GM21360 (cell line): Measurements from ENCODE around the gene VASN.
A peak's percentile ranks its signal among the peaks of the same experiment; 100 is the strongest.
"Not testable (repeated sequence)": the region's sequence is repeated elsewhere in the genome, so short reads cannot be mapped to it uniquely, and the experiment has no call there.

Source experiments
- ATAC-seq: cut with Tn5 transposase; IDR thresholded peaks from one replicate; pipeline ENCODE4 v1.9.1; 2021; ENCODE audit warnings: mild to moderate bottlenecking, moderate library complexity; ENCODE audit not compliant: unreplicated experiment

VASN gene

DNA sequence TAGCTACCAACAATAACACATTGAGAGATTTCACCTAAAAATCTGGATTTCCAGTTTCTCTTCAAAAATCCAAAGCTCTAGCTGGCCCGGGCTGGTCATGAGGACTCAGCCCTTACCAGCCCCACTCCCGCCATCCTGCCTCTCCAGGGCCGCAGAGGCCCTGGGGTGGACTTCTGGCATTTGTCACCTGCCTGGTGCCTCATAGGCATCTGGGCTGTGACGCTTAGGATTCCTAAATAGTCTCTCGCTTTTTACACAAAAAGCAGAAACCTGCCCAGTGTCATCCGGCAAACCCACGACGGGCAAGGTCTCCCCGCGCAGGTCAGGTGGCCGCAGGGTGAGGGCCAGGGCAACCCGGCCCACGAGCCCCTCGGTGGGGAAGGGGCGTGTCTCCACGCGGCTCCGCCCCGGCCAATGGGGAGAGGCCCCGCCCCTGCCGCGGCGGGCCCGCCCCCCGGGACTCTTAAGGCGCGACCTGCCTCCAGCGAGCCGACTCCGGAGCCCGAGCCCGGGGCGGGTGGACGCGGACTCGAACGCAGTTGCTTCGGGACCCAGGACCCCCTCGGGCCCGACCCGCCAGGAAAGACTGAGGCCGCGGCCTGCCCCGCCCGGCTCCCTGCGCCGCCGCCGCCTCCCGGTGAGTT lies at the start of gene VASN:
VASN (plus strand) TSS at position 492 of the 644 bp plus-strand sequence. CDS start 9,030 bp downstream, outside the sequence.
- peak; percentile 50 for ATAC-seq

DNA sequence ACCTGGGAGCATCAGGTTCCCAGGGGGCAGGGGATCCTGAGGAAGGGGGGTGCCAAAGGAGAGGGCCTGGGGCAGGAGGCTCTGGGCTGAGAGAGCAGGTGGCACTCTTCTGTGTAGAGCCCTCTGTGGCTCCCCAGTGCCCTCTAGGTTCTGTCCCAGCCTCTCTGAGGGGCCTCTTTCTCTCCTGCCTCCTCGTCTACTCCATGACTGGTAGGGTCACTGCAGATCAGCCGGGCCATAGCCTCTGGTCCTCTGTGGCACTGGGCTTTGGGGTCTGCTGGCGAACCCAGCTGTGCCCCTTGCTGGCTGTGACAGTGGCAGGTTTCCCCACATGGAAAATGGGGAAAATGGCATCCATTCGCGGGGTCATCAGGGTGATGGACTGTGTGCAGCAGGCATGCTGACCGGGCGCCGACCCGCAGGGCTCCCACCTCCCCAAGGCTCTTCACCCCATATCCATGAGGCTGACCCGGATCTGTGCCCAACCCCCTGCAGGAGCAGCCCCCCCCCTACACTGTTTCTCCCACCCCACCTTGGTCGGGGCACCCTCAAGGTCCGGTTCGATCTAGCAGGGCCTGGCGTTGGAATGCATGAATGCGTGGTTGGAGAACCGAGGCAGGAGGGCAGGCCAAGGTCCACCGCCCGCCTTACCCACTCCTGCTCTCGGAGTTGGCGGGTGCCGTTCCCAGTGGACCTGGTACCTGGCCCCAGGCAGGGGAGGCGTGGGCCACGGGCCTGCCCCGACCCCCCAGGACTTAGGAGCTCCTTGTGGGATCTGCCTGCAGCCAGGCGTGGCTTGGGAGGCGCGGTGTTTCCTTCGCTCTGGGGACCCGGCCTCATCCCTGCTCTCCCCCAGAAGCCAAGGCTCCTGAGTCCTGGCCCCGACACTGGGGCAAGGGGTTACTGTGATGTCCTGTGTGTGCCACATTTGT lies 49.3 kb upstream of the VASN start:
- no peak for ATAC-seq

DNA sequence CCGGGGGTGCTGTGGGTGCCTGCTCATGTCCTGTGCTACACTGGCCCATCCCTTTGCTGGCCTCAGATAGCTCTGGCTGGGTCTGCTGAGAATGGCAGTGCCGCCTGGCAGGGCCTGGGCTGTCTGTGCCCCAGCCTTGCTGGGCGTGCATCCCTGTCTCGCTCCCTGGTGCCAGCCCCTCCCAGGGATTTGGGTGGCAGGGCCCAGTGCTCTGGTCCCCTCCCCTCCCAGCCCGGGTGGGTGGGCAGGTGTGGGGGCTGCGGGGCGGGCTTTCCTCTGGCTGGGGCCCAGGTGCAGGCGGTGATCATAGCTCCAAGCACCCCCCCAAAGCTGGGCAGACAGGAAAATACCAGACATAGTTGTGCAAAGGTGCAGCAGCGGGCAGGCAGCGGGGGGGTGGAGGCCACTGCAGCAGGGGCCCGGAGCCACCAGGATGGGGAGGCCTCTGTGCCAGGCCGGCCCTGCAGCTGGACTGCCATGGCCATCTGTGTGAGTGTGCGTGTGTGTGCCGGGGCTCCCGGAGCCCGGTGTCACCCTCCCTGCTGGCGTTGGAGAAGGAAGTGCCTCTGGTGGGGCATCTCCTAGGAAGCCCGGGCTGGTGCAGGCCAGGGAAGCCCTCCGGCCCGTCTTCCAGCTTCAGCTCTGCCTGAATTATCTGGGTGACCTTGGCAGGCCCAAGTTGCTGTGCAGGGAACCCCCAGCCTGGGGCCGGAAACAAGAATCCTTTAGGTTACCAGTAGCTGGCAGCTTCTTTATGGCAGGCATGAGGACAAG lies 48.4 kb upstream of the VASN start:
- no peak for ATAC-seq

DNA sequence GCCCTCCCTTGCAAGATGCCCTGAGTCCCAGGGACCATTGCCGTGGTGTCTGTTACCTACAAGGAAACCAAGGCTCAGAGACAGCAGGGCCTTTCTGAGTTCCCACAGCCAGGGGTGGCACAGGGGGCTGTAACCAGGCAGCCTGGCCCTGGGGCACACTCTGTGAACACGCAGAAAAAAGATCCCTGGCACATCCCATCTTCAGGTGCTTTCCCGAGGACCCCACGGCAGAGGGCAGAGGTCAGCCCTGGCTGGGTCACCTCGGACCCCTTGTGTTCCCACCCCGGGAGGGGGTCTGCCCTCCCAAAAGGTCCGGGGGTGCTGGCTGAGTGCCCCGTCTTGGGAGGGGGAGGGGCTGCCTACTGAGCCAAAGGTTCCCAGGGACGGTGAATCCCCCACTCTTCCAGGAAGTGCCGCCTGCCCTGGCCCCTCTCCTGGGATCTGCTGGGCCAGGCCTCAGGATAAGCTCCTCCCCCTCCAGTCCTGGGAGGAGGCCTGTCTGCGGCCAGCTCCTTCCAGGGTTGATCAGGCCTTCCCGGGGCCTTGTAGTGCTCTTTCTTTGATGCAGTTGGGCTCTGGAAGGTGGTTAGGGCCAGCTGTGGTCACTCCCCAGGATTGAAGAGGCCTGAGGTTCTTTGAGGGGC lies 47.7 kb upstream of the VASN start:
- ATAC-seq: no peak

DNA sequence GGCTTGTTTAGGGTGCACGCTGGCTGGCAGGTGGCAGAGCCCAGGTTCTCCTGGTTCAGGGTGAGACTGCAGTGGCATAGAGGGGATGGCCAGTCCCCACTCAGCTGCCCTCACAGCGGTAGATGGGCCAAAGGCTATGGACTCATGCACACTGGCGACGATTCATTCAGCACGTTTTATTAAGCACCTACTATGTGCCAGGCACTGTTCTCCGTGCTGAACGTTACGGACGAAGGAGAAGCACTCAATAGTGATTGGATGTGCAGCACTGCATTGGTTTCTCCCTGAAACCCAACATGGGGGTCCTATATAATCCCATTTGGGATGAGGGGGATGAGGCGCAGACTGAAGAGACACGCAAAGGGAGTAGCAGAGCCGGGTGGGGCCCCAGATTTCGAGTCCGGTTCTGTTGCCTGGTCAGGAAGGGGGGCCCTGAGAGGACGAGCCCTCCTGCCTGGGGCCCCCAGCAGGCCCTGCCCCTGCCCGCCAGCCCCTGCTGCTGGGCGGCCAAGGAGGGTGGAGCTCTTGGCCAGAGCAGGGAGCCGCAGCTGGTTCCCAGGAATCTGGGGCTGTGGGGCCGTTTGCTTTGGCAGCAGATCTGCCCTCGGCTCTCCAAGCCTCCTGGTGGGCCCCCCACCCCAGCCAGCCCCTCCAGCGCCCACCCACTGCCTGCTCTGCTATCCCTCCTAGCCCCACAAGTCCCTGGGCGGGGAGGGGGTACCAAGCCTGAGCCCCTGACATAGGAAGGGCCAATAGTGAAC lies 47.0 kb upstream of the VASN start:
- no peak for ATAC-seq

DNA sequence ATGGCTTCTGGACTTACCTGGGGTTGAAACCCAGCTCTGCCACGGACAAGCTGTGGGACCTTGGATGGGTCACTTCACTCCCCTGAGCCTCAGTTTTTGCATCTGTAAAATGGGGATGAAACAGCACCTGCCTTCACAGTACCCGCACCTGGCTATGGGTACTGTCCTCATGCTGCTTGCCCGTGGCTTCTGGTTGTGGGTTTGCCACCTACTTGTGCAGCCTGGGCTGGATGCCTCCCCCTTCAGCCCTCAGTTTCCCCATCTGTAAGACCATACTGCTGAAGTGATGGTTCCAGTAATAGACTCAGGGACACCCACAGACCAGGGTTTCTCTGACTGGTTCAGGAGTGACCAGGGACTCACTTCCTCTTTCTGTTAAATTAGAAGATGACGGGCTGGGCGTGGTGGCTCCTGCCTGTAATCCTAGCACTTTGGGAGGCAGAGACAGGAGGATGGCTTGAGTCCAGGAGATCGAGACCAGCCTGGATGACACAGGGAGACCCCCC lies 46.3 kb upstream of the VASN start:
- no peak for ATAC-seq

DNA sequence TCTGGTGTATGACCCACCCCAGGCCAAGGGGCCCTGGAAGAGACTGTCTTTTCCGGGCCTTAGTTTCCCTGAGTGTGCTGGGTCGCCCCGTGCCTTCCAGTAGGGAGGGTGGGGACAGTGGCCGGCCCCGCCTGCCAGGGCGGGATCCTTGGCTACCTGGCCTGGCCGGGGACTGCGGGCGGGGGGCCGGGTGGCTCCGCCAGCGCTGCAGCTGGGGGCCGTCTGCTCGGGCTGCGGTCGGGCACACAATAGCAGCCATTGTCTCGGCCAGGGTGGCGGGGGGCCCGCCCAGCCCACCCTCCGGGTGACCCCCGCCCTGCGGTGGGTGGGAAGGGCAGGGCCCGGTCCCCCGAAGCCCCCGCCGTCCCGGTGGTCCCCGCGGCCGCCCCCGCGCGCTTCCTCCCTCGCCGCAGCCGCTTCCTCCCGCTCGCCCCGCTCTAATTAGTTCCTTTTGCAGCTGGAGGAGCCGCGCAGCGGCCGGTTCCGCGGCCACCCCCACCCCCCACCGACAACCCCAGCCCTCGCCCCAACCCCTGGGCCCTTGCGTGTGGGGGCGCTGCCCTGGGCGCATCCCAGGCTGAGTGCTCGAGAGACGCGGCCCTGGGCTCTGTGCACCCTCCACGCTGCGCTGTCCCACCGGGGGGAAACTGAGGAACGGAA lies 44.1 kb upstream of the VASN start:
- no peak for ATAC-seq

DNA sequence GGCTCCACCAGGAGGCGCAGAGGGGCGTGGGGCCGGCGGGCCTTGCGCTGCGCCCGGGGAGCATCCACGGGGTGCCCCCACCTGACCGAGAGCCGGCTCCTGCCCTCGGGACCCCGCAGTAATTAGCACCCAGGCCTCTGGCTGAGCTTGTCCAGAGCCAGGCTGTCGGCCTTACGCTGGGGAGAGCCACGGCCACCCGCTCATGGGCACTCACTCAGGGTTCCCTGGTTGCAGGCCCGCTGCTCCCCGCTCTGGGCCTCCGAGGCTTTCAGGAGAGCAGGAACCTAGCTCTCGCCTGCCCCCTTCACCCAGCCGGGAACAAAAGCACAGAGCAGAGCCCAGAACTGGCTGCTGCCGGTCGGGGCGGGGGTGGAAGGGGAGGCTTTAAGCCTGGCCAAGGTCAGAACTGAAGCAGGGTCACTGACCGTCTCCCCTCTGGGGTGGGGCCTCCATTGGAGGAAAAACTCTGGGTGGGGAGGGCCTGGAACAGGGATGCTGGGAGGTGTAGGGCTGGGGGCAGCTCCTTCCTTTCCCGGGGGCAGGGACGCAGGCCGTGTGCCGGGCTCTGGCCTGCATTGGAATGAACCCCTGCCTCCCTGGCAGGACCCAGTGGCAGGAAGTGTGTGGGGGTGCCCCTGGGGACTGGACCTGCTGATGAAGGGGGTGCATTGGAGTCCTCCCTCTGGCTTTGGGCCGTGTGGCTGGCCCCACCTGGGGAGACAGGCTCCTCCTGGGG lies 43.4 kb upstream of the VASN start:
- ATAC-seq: no peak

DNA sequence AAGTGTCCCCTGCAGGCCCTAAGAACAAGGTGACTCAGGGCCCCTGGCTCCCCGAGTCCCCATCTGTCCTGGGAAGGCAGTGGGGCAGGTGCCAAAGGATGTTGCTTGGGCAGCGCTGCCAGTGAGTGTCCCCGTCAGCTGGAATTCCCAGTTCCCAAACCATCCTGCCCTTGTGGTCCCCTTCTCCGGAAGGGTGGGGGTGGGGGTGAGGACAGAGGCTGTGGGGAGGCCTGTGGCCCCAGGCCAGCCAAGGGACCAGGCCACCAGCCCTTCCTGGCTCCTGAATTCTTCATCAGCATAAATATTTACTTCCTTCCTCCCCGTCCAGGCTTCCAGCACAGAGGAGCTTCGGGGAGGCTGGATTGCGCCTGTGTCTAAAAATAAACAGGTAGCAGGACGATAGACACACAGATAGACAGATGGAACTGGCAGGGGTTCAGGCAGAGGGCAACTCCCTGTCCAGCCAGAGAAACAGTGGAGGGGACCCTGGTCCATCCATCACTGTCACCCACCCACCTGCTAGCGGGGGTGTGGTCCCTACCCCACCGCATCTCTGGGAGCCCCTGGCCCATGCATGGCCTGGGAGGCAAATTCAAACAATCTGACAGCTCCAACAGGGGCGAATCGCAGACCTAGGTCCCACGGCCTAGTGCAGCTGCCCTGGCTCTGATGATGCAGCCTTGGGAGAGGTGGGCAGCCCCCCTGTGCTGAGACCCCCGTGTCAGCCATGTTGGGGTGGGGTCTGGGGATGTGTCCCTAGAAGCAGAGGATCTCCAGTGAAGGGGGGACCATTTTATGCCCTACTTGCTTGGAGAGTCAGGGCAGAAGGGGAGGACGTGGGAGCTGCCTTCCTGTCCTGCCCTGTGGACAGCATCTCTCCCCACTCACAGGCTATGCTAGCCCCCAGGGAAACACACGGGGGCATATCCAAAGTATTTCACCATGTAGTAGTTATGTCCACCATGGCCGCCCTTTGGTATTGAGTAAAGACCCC lies 42.6 kb upstream of the VASN start:
- ATAC-seq: no peak

DNA sequence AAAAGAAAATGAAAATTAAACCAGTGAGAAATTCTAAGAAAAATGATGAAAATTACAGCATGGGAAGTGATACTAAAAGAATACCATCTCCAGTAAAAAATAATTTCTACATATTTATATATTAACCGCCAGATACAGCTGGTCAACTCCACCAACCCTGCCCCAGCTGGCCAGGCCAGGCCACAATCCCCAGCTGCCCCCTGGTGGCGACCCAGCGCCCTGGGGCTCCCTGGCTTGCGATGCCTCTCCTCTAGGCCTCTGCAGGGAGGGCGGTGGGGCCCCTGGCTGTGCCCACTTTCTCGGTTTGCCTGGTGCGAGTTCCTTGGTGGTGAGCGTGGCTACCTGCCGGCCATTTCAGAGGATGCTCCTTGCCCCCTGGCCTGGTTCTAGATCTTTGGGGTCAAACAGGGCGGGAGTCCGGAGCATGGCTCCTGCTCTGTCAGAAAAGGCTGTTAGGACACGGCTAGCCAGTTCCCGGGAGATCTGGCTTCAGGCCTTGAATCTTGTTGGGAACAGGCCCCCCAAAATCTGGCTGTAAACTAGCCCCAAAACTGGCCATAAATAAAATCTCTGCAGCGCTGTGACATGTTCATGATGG lies 41.3 kb upstream of the VASN start:
- no peak for ATAC-seq

DNA sequence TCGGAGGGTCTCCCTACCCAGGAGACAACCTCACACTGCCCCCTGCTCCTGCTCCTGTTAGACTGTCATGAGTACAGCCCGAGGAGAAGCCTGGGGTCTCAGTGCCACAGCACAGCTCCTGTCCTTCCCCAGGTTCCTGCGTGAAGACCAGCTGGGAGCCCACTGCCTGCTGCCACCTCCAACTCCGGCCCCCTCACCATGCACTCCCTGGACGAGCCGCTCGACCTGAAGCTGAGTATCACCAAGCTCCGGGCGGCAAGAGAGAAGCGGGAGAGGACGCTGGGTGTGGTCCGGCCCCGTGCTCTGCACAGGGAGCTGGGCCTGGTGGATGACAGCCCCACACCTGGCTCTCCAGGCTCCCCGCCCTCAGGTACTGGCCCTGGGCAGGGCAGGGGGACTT lies 39.6 kb upstream of the VASN start:
- ATAC-seq: no peak

DNA sequence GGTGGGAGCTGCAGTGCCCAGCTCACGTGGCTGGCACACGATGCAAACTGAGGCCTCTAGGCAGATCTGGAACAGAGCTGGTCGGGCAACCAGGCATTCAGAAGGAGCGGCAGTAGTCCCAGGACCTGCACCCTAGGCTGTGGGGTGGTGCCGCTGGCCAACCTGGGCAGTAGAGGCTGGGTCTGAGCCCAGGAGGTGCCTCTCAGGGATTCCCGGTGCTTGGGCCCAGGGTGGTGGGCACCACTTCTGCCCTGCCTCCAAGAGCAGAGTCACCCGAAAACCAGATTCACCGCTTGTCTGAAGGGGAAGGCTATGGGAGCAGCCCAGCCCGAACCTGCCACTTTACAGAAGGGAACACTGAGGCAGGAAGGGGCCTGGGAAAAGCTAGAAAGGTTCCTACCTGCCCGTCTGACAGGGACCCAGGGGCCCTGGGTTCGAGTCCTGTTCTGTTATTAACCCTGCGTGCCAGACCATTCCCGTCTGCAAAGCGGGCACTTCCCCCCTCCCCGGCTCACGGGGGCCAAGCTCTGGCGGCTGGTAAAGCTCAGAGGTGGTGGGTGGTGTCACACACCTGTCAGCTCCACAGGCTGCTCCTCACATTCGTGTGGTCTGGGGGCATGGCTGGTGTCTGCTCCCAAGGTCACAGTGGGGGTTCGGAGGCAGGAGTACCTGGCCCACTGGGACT lies 38.9 kb upstream of the VASN start:
- no peak for ATAC-seq

DNA sequence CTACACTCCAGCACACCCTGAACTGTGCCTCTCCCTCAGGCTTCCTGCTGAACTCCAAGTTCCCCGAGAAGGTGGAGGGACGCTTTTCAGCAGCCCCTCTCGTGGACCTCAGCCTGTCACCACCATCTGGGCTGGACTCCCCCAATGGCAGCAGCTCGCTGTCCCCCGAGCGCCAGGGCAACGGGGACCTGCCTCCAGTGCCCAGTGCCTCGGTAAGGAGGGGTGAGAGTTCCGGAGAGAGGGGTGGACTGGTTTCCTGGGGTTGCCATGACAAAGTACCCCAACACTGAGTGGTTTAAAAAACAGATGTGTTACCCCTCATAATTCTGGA lies 38.4 kb upstream of the VASN start:
- no peak for ATAC-seq

DNA sequence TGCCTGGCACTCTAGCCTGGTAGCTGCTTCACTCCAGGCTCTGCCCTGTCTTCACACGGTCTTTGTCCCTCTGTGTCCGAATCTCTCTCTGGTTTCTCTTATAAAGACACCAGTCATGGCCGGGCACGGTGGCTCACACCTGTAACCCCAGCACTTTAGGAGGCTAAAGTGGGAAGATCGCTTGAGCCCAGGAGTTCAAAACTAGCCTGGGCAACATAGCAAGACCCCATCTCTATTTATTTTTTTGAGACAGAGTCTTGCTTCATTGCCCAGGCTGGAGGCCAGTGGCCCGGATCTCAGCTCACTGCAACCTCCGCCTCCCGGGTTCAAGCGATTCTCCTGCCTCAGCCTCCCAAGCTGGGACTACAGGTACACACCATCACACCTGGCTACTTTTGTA lies 37.9 kb upstream of the VASN start:
- ATAC-seq: not testable (repeated sequence)

DNA sequence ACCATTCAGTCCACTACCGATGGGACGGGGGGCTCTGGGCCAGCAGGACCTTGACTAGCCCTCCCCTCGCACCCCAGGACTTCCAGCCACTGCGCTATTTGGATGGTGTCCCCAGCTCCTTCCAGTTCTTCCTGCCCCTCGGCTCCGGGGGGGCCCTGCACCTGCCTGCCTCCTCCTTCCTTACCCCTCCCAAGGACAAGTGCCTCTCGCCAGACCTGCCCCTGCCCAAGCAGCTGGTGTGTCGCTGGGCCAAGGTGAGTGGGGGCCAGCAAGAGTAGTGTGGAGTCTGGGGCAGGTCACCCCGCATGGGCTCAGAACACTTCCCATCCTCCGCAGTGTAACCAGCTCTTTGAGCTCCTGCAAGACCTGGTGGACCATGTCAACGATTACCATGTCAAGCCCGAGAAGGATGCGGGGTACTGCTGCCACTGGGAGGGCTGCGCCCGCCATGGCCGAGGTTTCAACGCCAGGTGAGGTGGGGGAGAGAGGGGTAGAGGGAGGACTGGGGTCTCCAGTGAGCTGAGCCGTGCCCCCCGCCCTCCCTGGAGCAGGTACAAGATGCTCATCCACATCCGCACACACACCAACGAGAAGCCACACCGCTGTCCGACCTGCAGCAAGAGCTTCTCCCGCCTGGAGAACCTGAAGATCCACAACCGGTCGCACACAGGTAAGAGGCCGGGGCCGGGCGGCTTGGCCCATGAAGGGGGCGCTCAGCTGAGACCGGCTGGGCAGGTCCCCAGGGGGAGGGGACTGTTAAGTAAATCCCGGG lies 36.7 kb upstream of the VASN start:
- ATAC-seq: no peak
